Measurements from ENCODE around the gene PCDH19.

- TF ChIP-seq FOSL2 (IDR thresholded peaks at IDR 0.05; ENCODE audit: borderline replicate concordance, low read depth): no peak
- no peak for TF ChIP-seq MAX (IDR thresholded peaks at IDR 0.05; ENCODE audit: low read depth)
- TF ChIP-seq, protein P1, sequence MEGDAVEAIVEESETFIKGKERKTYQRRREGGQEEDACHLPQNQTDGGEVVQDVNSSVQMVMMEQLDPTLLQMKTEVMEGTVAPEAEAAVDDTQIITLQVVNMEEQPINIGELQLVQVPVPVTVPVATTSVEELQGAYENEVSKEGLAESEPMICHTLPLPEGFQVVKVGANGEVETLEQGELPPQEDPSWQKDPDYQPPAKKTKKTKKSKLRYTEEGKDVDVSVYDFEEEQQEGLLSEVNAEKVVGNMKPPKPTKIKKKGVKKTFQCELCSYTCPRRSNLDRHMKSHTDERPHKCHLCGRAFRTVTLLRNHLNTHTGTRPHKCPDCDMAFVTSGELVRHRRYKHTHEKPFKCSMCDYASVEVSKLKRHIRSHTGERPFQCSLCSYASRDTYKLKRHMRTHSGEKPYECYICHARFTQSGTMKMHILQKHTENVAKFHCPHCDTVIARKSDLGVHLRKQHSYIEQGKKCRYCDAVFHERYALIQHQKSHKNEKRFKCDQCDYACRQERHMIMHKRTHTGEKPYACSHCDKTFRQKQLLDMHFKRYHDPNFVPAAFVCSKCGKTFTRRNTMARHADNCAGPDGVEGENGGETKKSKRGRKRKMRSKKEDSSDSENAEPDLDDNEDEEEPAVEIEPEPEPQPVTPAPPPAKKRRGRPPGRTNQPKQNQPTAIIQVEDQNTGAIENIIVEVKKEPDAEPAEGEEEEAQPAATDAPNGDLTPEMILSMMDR (IDR thresholded peaks at IDR 0.05): no peak
- TF ChIP-seq POLR2AphosphoS5 (IDR thresholded peaks at IDR 0.05; ENCODE audit: low read depth, low read length): no peak
- TF ChIP-seq ZBTB33 (IDR thresholded peaks at IDR 0.05; ENCODE audit: borderline replicate concordance, low read depth): no peak
- TF ChIP-seq, protein P2, sequence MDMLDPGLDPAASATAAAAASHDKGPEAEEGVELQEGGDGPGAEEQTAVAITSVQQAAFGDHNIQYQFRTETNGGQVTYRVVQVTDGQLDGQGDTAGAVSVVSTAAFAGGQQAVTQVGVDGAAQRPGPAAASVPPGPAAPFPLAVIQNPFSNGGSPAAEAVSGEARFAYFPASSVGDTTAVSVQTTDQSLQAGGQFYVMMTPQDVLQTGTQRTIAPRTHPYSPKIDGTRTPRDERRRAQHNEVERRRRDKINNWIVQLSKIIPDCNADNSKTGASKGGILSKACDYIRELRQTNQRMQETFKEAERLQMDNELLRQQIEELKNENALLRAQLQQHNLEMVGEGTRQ (IDR thresholded peaks at IDR 0.05; ENCODE audit: borderline replicate concordance, low read depth, low read length): no peak
- no peak for TF ChIP-seq EZH2phosphoT487 (IDR thresholded peaks at IDR 0.05; ENCODE audit: borderline replicate concordance, low read depth)
- TF ChIP-seq TEAD4 (IDR thresholded peaks at IDR 0.05; ENCODE audit: borderline replicate concordance, insufficient read depth): no peak
- no peak for TF ChIP-seq RFX5 (IDR thresholded peaks at IDR 0.05; ENCODE audit: low read length)
These were observed 135.2 kb downstream of the PCDH19 start for GRCh38 chrX:100274916-100275315.
